HG03442 (cell line): ENCODE measurements around the gene IFRD2.

ENCODE experiments used
- ATAC-seq: cut with Tn5 transposase; IDR thresholded peaks from one replicate; pipeline ENCODE4 v1.9.1; 2021; ENCODE audit warnings: mild to moderate bottlenecking, moderate library complexity; ENCODE audit not compliant: unreplicated experiment

The IFRD2 gene

GRCh38 chr3:50302095-50303012 lies 10.1 kb upstream of the IFRD2 start:
- ATAC-seq: no peak

DNA sequence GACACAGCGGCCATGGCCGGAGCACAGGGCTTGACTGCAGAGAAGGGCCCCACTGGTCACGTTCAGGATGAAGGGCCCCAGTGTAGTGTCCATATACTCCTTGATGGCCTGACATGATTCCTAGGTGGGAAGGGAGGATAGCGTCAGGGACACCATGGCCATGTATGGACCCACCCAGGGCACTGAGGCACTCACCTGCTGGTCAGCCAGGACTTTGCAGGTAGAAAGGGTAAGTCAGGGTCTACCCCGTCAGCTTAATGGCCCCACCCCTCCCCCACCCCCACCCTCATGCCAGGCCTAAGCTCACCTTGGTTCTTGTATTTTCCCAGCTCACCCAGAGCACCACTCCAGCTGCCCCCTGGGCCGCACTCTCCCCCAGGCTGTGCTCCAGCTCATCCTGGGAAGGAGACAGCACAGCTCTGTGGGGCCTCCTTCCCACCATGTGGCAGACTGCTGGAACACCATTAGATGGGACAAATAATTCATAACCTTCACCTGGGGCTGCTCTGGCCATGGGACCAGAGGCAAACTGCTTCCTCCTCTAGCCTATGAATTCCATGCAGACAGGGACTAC lies 8.5 kb upstream of the IFRD2 start:
- ATAC-seq: no peak

- ATAC-seq: no peak
Measured at GRCh38 chr3:50299929-50300680, 7.9 kb upstream of the IFRD2 start.

GRCh38 chr3:50299638-50299928 lies 7.4 kb upstream of the IFRD2 start:
- no peak for ATAC-seq

DNA sequence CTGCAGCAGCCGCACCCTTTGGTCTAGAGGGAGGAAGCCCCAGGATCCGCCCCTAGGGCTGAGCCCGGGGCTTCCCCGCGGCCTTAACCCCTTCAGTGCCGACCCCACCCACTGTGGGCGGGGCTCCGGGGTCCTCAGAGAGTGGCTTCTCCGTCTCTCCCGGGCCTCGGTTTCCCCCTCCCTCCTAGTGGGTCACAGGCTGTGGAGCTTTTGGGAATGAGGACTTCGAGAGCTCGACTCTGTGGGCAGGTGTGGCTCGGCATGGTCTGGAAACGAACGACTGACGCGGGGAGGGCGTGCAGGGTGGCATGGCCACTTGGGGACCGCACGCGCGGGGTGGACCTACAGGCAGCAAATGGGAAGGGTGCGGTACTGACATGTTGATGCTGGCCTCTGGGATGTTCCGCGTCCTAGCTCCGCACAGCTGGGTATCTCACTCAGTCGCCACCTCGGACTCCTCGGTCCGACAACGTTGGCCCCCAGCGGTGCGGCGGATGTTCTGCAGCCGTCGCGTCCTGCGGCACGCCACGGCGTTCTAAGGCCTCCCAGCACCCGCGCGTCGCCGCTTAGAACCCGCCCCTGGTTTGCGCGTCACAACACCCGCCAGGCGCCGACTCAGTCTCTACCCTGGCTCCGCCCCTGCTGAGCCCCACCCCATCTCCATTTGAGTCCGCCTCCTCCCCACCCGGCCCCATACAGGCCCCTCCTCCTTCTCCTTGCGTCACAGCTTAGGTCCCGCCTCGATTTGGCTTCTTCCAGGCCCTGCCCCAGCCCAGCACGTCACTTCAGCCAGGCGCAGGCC lies 6.8 kb upstream of the IFRD2 start, which contains the start of the genes HYAL3 and NAA80:
TSS of gene HYAL3 (minus strand) at position 570 of the 802 bp plus-strand sequence. CDS start 3,803 bp downstream, outside the sequence.
TSS of gene NAA80 (minus strand) at position 570 of the 802 bp plus-strand sequence. CDS start 1,942 bp downstream, outside the sequence.
- ATAC-seq: peak; percentile 78

- ATAC-seq: no peak
Measured at GRCh38 chr3:50297896-50298725, 5.9 kb upstream of the IFRD2 start.

DNA sequence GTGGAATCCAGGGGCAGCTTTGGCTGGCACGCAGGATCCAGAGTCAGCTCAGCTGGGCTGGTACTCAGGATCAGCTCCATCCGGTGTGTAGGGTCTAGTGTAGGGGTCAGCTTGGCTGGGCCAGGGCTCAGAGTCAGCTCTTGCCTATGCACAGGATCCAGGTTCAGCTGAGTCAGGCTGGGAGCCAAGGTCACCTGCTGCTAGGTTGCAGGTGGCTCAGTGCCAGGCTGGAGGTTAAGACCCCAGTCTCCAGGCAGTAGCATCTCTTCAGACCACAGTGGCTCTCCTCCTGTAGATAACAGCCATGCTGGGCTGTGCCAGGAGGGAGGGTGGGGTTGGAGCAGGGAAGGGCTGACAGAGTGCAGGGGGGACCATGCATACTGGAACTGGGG lies 5.2 kb upstream of the IFRD2 start:
- no peak for ATAC-seq

DNA sequence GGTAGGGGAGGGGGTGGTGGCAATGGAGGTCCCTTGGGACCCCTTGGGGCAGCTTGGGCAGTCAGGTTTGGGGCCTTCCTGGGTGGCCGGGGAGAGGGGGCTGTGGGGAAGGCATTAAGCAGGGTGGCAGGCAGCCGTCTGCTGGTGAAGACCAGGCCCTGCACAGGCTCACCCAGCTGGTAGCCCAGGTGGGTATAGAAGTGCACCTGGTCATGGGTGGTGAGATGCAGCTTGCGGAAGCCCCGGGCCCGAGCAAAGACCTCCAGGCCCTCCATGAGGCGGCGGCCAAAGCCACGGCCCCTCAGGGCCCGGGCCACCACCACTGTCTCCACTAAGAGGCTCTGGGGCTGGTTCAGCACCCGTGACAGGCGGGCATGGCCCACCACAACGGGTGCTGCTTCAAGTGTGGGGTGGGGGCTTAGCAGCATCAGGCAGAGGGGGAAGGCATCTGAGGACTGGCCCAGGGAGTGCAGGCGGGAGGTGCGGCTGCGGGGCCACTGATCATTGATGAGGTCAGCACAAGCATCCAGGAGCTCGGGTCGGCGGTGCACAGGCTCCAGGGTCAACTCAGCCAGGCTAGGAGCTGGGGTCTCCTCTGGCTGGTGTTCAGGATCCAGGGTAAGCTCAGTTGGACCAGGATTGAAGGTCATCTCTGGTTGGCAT lies 4.6 kb upstream of the IFRD2 start:
- ATAC-seq: no peak

DNA sequence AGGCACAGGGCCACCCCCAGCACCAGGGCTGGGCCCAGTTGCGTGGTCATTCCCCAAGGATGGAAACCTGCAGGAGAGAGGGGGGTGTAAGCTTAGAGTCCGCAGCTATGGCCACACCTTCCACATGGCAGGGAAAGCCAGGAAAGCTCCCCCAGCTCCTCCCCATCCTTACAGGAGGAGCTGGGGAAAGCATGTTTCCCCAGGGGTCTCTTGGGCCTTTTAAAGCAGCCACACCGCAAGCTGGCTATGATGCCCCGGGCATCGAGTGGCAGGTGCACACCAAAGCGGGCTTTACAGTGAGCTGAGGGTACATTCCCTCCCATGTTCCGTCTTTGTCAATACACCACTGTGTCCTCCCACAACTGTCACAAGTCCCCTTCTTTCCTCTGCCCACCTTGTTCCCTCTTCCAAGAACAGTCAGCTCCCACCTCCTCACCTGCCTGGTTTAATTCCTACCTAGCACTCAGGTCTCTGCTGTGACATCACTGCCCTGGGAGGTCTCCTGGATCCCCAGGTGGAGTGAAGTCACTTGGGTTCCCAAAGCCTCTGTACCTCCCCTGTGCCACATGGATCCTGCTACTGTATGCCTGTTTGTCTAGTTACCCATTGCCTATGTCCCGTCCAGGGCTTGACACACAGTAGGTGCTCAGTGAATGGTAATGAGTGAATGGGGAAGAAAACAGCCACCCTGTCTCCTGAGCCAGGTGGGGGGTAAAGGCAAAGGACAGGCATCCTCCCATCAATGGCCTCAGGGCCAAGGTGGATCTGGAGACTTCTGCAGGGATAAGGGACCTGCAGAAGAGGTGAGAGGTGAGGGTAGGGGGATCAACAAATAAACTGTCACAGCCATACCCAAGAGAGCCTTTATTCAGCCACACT lies 3.6 kb upstream of the IFRD2 start:
- no peak for ATAC-seq

DNA sequence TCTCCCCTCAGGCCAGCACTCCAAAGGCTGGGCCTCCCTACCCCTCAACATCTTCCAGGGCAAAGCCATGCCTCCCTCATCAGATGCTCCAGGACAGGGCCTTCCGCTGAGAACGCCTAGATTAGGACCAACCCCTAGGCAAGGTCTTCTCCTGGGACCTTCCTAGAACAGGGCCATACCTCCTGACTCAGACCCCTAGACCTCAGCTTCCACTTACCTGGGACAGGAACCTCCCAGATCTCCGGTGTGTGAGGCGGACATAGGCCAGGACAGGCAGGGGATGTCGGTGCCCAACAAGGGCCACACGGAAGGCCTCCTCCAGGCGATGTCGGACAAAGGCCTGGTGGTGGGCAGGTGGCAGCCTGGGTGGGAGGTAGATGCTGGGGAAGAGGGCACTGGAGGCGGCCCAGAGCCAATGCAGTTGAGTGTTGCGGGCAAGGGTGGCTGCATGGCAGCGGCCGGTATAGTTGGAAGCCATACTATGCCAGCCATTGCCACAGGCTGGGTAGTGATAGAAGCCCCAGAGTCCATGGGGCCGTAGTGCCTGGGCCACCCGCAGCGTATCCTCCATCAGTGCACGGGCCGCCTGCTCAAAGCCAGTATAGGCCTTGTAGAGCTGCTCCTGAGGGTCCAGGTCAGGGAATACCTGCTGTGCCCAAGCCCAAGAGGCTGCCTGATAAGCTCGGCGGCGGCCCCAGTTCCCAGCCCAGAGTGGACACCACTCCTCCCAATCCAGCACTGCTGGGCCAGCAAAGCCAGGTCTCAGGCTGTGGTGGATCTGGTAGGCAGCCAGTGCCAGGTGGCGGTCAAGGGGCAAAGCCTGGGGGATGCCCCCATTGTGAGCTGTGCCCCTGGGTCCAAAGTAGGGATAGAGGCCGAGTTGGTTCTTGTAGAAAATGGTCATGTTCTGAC lies 2.5 kb upstream of the IFRD2 start:
- ATAC-seq: no peak

- ATAC-seq: no peak
Measured at GRCh38 chr3:50294089-50294488, 1.9 kb upstream of the IFRD2 start.

GRCh38 chr3:50293079-50293801 lies 1.0 kb upstream of the IFRD2 start:
- ATAC-seq: no peak

DNA sequence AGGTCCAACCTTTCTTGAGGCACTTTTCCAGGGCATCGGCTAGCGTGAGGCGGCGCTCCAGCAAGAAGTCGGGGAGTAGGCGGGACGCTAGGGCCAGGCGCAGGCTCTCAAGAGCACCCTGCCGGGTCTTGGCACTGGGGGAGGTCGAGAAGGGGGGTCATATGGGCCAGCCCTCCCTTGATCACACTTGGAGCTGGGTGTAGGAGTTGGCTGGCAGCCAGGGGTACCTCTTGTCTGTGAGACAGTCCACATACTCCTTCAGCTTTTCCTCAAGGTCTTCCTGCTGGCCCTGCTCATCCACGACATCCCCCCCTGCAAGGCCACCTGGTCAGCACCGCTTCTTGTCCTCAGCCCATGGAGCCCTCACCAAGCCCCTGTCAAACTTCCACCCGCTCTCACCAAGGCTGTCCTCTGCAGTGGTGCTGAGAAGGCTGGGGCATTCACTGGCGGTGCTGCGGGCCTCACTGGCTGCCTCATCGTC lies 2.0 kb downstream of the IFRD2 start:
- ATAC-seq: no peak

DNA sequence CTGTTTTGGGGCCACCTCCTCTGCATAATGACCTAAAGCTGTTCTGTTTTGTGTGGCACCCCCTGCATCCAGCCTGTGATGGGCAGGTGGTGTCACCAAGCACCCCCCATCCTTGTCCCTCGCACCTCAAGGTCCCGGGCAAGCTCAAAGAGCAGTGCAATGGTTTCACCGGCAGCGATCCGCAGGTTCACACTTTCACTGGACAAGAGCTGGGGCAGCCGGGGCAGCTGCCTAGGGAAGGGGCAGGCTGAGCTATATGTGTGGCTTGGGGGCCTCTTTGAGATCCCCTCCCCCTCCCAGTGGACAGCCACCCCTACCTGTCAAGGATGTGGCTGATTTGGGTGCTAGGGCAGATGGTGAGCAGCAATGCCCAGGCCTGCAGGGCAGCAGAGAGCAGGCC lies 3.1 kb downstream of the IFRD2 start:
- ATAC-seq: no peak

- no peak for ATAC-seq
Measured at GRCh38 chr3:50288387-50289007, 3.7 kb downstream of the IFRD2 start.

DNA sequence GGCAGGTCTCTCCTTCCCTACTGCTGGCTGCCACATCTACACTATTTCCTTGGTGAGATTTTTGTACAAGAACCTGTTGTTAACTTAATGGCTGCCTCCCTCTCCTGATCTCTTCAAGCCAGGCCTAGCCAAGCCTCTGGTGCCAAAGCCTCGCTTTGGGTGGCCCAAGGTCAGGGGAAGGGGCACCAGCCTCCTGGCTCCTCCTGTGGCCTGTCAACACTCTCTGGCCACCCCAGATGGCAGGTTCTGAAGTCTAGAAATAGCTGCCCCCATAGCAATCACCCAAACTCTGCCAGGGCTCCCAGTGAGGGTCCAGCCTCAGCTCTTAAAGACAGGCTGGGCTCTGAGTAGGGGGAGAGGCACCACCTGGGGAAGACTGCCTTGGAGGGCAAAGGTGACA lies 5.0 kb downstream of the IFRD2 start:
- ATAC-seq: no peak
